HepG2 (cell line): ENCODE measurements around the gene INA. TPM values are rescaled to one million over a fixed set of nuclear protein-coding genes. Genes with fewer than 3 reads are reported as not detected.

ENCODE experiments used
- ARHGAP35 ChIP-seq: sonication (generic); formaldehyde crosslinking; IDR thresholded peaks from 2 replicates; pipeline ENCODE4 v1.9.0; 2022; ENCODE audit warnings: mild to moderate bottlenecking, inconsistent platforms, moderate library complexity, missing genetic modification reagents, borderline replicate concordance
- CCDC6 ChIP-seq: sonication (generic); formaldehyde crosslinking; IDR thresholded peaks from 2 replicates; pipeline ENCODE4 v1.8.1; 2022; ENCODE audit warnings: mild to moderate bottlenecking, missing genetic modification reagents, moderate library complexity
- CEBPZ ChIP-seq: IDR thresholded peaks from 2 replicates; pipeline ENCODE4 v1.6.1; 2012; ENCODE audit warnings: low read length, improper control_type of control experiment
- ELF3 ChIP-seq: IDR thresholded peaks from 2 replicates; pipeline ENCODE4 v1.6.1; 2016; ENCODE audit warnings: missing genetic modification reagents, missing compliant biosample characterization
- HOXA3 ChIP-seq: sonication (generic); formaldehyde crosslinking; IDR thresholded peaks from 2 replicates; pipeline ENCODE4 v1.5.0; 2020; ENCODE audit warnings: missing genetic modification reagents
- MIER2 ChIP-seq: IDR thresholded peaks from 2 replicates; pipeline ENCODE4 v1.6.1; 2016; ENCODE audit warnings: missing biosample characterization, missing genetic modification reagents
- RERE ChIP-seq: IDR thresholded peaks from 2 replicates; pipeline ENCODE4 v1.6.1; 2016; ENCODE audit warnings: low read depth, missing genetic modification reagents, missing compliant biosample characterization
- SP4 ChIP-seq: sonication (generic); formaldehyde crosslinking; IDR thresholded peaks from 2 replicates; pipeline ENCODE4 v1.8.1; 2023; ENCODE audit warnings: mild to moderate bottlenecking, missing genetic modification reagents
- ZBTB10 ChIP-seq: sonication (generic); formaldehyde crosslinking; IDR thresholded peaks from 2 replicates; pipeline ENCODE4 v1.4.0; 2020; ENCODE audit warnings: missing genetic modification reagents, borderline replicate concordance
- ZFP82 ChIP-seq: sonication (generic); formaldehyde crosslinking; IDR thresholded peaks from 2 replicates; pipeline ENCODE4 v1.5.1; 2020; ENCODE audit warnings: mild to moderate bottlenecking, missing genetic modification reagents, borderline replicate concordance
- ZFX ChIP-seq: sonication (generic); formaldehyde crosslinking; IDR thresholded peaks from 2 replicates; pipeline ENCODE4 v1.4.0; 2020; ENCODE audit warnings: mild to moderate bottlenecking, low read depth, missing genetic modification reagents, moderate library complexity
- ZNF235 ChIP-seq: sonication (generic); formaldehyde crosslinking; IDR thresholded peaks from 2 replicates; pipeline ENCODE4 v1.8.1; 2023; ENCODE audit warnings: mild to moderate bottlenecking, missing genetic modification reagents, borderline replicate concordance
- ZNF513 ChIP-seq: sonication (generic); formaldehyde crosslinking; conservative IDR thresholded peaks from 2 replicates; pipeline ENCODE4 v1.5.0; 2020; ENCODE audit warnings: missing genetic modification reagents
- ZNF569 ChIP-seq: sonication (generic); formaldehyde crosslinking; IDR thresholded peaks from 2 replicates; pipeline ENCODE4 v1.5.0; 2020; ENCODE audit warnings: mild to moderate bottlenecking, missing genetic modification reagents, moderate library complexity, borderline replicate concordance
- ZNF580 ChIP-seq: IDR thresholded peaks from 2 replicates; pipeline ENCODE4 v1.6.1; 2016; ENCODE audit warnings: low read depth, borderline replicate concordance
- ZNF629 ChIP-seq: sonication (generic); formaldehyde crosslinking; conservative IDR thresholded peaks from 2 replicates; pipeline ENCODE4 v1.5.0; 2020; ENCODE audit warnings: missing genetic modification reagents
- polyA plus RNA-seq, 8 experiments: library from polyadenylated mRNA; depleted of rRNA in 3 of 8; stranded (reverse) in 7 of 8; unstranded in 1 of 8; fragments of >200 nt; fragmentation: Illumina TruSeq in 4 of 8; extraction: Trizol in 4 of 8; gene quantifications; 2 replicates each; pipeline versions ENCODE4 v1.2.1 to v1.2.3, GENCODE V29; 2011 to 2016; ENCODE audit warnings: low read depth in 4 of 8, missing spikeins in 1 of 8, mixed read lengths in 1 of 8; ENCODE audit not compliant: insufficient read depth in 1 of 8
- total RNA-seq, 5 experiments: library from RNA; depleted of rRNA; stranded (reverse); fragments of >200 nt; fragmentation: Illumina TruSeq; extraction: Trizol; gene quantifications; 2 replicates each; pipeline ENCODE4 v1.2.3, GENCODE V29; 2016; ENCODE audit warnings: low read depth in 1 of 5

INA gene
- total and polyA plus RNA-seq, 2 of the 13 experiments (the other 11 are each of a cell fraction or from before 2014, with no cell fraction given): 0.04 to 0.13 TPM

- no peak for TF ChIP-seq RERE (CRISPR knock-in tag)
- TF ChIP-seq ARHGAP35 (CRISPR knock-in tag): no peak
- 0 out of 2 replicates have a peak, but pooled peaks have one; percentile 36 for TF ChIP-seq MIER2 (CRISPR knock-in tag)
- no peak for TF ChIP-seq ZNF580 (CRISPR knock-in tag)
- TF ChIP-seq ELF3 (CRISPR knock-in tag): no peak
- no peak for TF ChIP-seq ZNF235
- TF ChIP-seq ZNF629: no peak
- no peak for TF ChIP-seq ZNF569 (CRISPR knock-in tag)
- no peak for TF ChIP-seq ZFX
- TF ChIP-seq CCDC6 (CRISPR knock-in tag): no peak
- no peak for TF ChIP-seq CEBPZ
- TF ChIP-seq ZBTB10 (CRISPR knock-in tag): no peak
- no peak for TF ChIP-seq ZNF513 (CRISPR knock-in tag)
- TF ChIP-seq HOXA3 (CRISPR knock-in tag): no peak; the same call in 1 of the 2 replicates
- TF ChIP-seq ZFP82: no peak
- no peak for TF ChIP-seq SP4 (CRISPR knock-in tag)
These were observed 32.2 kb upstream of the INA start (continued) for GRCh38 chr10:103244666-103245271.
